HCT116 (cell line): ENCODE measurements around the gene EIF2AK3. TPM values are rescaled to one million over a fixed set of nuclear protein-coding genes. Genes with fewer than 3 reads are reported as not detected.

Experiments
- CBX3 ChIP-seq: IDR thresholded peaks from 2 replicates; pipeline ENCODE4 v1.6.1; 2012; ENCODE audit warnings: low read depth
- ELF1 ChIP-seq: IDR thresholded peaks from 2 replicates; pipeline ENCODE4 v1.6.1; 2012; ENCODE audit warnings: low read depth, borderline replicate concordance
- EZH2 ChIP-seq: fragments of 200-600 bp; sonication (generic); IDR thresholded peaks from 2 replicates; pipeline ENCODE4 v1.6.1; 2017; ENCODE audit warnings: antibody characterized with exemption, mixed run types
- FOSL1 ChIP-seq: IDR thresholded peaks from 2 replicates; pipeline ENCODE4 v1.6.1; 2012; ENCODE audit warnings: low read depth
- POLR2A ChIP-seq: IDR thresholded peaks from 2 replicates; pipeline ENCODE4 v1.7.0; 2011; ENCODE audit warnings: borderline replicate concordance; ENCODE audit not compliant: insufficient read depth, insufficient read length; ENCODE audit errors: extremely low read depth
- SIN3A ChIP-seq: IDR thresholded peaks from 2 replicates; pipeline ENCODE4 v1.6.1; 2012; ENCODE audit warnings: low read depth
- total RNA-seq: library from RNA; stranded (reverse); gene quantifications from one replicate; pipeline ENCODE4 v1.2.1, GENCODE V29; 2021; ENCODE audit not compliant: unreplicated experiment
- TF ChIP-seq, protein P1 (sequence below): IDR thresholded peaks from 2 replicates; pipeline ENCODE4 v1.6.1; 2012

EIF2AK3 gene
- total RNA-seq, 1 experiment from 2014 or later = 8.9 TPM

DNA sequence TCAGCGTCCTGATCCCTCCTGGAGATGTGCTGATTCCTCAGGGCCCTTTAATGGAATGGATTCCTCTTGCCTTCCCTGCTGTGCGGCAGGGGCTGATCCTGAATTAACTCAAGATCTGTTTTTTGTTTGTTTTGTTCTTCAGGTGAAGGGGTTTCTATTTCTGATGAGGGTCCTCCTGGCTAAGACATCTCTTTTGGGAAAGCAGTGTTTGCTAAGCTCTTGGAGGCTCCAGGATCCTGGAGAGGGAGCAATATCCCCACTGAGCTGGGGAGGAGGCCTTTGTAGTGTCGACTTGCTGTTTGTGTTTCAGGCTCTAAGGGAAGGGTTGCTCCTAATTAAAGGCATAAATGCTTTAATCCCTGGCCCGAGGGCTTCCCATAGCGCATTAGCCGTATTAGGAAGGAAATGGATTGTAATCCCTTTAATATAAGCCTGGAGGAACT lies 109.5 kb downstream of the EIF2AK3 start (continued):
- TF ChIP-seq, protein P1, sequence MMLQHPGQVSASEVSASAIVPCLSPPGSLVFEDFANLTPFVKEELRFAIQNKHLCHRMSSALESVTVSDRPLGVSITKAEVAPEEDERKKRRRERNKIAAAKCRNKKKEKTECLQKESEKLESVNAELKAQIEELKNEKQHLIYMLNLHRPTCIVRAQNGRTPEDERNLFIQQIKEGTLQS = no peak
- TF ChIP-seq FOSL1 (no peak), EZH2 (no peak), POLR2A (no peak), SIN3A (no peak), ELF1 (no peak), CBX3 (no peak)

Other genes starting within 250 kb of the EIF2AK3 start
- not detected for gene FOXI3, start 174.8 kb downstream of the EIF2AK3 start, total RNA-seq
- gene RPIA, start 64.2 kb upstream of the EIF2AK3 start, total RNA-seq = 43.3 TPM